ENCODE results near the gene FOXF1.

FOXF1 gene

DNA sequence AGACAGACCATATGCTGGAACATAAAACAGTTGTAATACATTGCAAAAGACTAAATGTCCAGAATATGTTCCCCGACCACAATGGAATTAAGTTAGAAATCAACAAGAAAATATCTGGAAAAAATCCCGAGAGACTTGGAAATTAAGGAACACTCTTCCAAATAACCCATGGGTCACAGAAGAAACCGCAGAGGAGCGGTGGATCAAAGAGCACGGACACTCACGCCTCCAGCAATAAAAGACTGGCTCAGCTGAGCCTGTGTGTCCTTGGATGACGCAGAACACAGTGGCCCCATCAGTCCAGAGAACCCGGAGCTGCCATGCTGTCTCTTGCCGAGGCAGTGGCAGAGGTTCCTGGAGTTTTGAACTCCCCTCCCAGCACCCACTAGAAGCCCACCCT lies 30.9 kb upstream of the FOXF1 start:
- DNase-seq (no peak), ATAC-seq (ENCODE audit: insufficient read depth, low read depth) (no peak)
- H3K27me3 ChIP-seq (ENCODE audit: insufficient read depth, low read length, poor library complexity), result peaks cover 4% of the 10 kb centered on the region
- no peak overlapping the region for H3K4me3 ChIP-seq (ENCODE audit: low read depth in 1 of 2, low read length in 2 of 2)
- peaks cover 5% of the 10 kb centered on the region for H3K9me3 ChIP-seq (ENCODE audit: insufficient read depth, low read length, severe bottlenecking)
- TF ChIP-seq EZH2 (IDR thresholded peaks at IDR 0.05; ENCODE audit: borderline replicate concordance, low read depth, low read length, severe bottlenecking), result no peak
- TF ChIP-seq CTCF (IDR thresholded peaks at IDR 0.05; ENCODE audit: borderline replicate concordance, extremely low read depth, low read length, poor library complexity, severe bottlenecking), result no peak
- no peak overlapping the region for H3K9ac ChIP-seq (ENCODE audit: low read depth, low read length)
- no peaks in the 10 kb centered on the region for H4K20me1 ChIP-seq (ENCODE audit: insufficient read depth, low read length)
- H3K79me2 ChIP-seq (ENCODE audit: insufficient read depth, low read length), result no peaks in the 10 kb centered on the region
- no peaks in the 10 kb centered on the region for H3K4me1 ChIP-seq (ENCODE audit: insufficient read depth, low read length)
- no peak overlapping the region for H3K4me2 ChIP-seq (ENCODE audit: insufficient read depth, low read length)
- no peaks in the 10 kb centered on the region for H3K36me3 ChIP-seq (ENCODE audit: insufficient read depth, low read length)
- H3K27ac ChIP-seq (ENCODE audit: low read length), result no peak overlapping the region
- no peak overlapping the region for H2AFZ ChIP-seq (ENCODE audit: low read depth, low read length)

DNA sequence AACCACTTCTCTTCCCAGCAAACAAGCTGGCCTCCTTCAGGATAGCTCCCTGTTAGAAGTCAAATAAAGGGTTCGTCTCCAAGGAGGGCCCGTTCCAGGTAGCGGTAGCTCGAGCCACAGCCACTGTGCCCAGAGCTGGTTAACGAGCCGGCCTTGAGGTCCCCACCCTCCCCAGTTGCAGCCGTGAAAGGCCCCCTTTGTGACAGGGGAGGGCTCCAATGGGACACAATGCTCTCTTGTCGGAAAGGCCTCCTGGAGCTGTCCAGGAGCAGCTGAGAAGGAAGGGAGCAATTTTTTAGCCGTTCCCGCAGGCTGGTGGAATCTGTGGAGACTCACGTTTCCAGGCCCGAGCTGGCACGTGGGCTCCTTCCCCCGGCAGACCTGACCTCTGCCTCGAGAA lies 29.9 kb upstream of the FOXF1 start:
- no peaks in the 10 kb centered on the region for H4K20me1 ChIP-seq (ENCODE audit: insufficient read depth, low read length)
- H3K4me2 ChIP-seq (ENCODE audit: insufficient read depth, low read length), result no peak overlapping the region
- no peak overlapping the region for H3K27ac ChIP-seq (ENCODE audit: low read length)
- H3K27me3 ChIP-seq (ENCODE audit: insufficient read depth, low read length, poor library complexity), result peaks cover 4% of the 10 kb centered on the region
- no peaks in the 10 kb centered on the region for H3K36me3 ChIP-seq (ENCODE audit: insufficient read depth, low read length)
- TF ChIP-seq EZH2 (IDR thresholded peaks at IDR 0.05; ENCODE audit: borderline replicate concordance, low read depth, low read length, severe bottlenecking) (no peak), CTCF (IDR thresholded peaks at IDR 0.05; ENCODE audit: borderline replicate concordance, extremely low read depth, low read length, poor library complexity, severe bottlenecking) (no peak)
- DNase-seq (no peak), ATAC-seq (ENCODE audit: insufficient read depth, low read depth) (no peak)
- H3K9me3 ChIP-seq (ENCODE audit: insufficient read depth, low read length, severe bottlenecking), result peaks cover 5% of the 10 kb centered on the region
- H3K4me3 ChIP-seq (ENCODE audit: low read depth in 1 of 2, low read length in 2 of 2), result no peak overlapping the region
- H3K79me2 ChIP-seq (ENCODE audit: insufficient read depth, low read length), result no peaks in the 10 kb centered on the region
- H3K4me1 ChIP-seq (ENCODE audit: insufficient read depth, low read length), result no peaks in the 10 kb centered on the region
- H2AFZ ChIP-seq (ENCODE audit: low read depth, low read length), result no peak overlapping the region
- H3K9ac ChIP-seq (ENCODE audit: low read depth, low read length), result no peak overlapping the region

- H3K4me3 ChIP-seq (ENCODE audit: low read depth in 1 of 2, low read length in 2 of 2), result no peak overlapping the region
- no peak overlapping the region for H3K9ac ChIP-seq (ENCODE audit: low read depth, low read length)
- no peaks in the 10 kb centered on the region for H3K79me2 ChIP-seq (ENCODE audit: insufficient read depth, low read length)
- TF ChIP-seq CTCF (IDR thresholded peaks at IDR 0.05; ENCODE audit: borderline replicate concordance, extremely low read depth, low read length, poor library complexity, severe bottlenecking) (no peak), EZH2 (IDR thresholded peaks at IDR 0.05; ENCODE audit: borderline replicate concordance, low read depth, low read length, severe bottlenecking) (no peak)
- no peak overlapping the region for H3K4me2 ChIP-seq (ENCODE audit: insufficient read depth, low read length)
- no peak overlapping the region for H3K27ac ChIP-seq (ENCODE audit: low read length)
- H3K9me3 ChIP-seq (ENCODE audit: insufficient read depth, low read length, severe bottlenecking), result peaks cover 5% of the 10 kb centered on the region
- H3K4me1 ChIP-seq (ENCODE audit: insufficient read depth, low read length), result no peaks in the 10 kb centered on the region
- DNase-seq, result no peak
- no peak overlapping the region for H2AFZ ChIP-seq (ENCODE audit: low read depth, low read length)
- peaks cover 1% of the 10 kb centered on the region; the same call in 1 of the 2 replicates for H4K20me1 ChIP-seq (ENCODE audit: insufficient read depth, low read length)
- peaks cover 4% of the 10 kb centered on the region for H3K27me3 ChIP-seq (ENCODE audit: insufficient read depth, low read length, poor library complexity)
- no peaks in the 10 kb centered on the region for H3K36me3 ChIP-seq (ENCODE audit: insufficient read depth, low read length)
- no peak for ATAC-seq (ENCODE audit: insufficient read depth, low read depth)
These were observed 28.7 kb upstream of the FOXF1 start for GRCh38 chr16:86481607-86482006.

DNA sequence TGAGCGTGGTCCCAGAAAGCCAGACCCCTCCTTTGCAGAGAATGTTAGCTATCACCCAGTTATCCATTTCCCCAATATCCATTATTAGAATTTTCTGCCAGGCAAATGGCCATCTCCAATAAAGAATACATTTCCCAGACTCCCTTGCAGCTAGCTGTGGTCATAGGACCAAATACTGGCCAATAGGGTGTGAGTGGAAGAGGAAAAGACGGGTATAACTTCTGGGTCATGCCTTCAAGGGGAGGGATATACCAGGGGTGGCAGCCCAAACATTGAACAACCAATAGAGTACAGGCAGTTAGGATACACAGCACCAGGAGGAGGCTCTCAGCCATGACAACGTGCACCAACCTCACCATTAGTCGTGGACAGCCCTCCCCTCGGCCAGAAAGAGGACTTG lies 26.1 kb upstream of the FOXF1 start:
- Histone ChIP-seq H4K20me1 (ENCODE audit: insufficient read depth, low read length) (peaks cover 2% of the 10 kb centered on the region; the same call in 1 of the 2 replicates), H3K9ac (ENCODE audit: low read depth, low read length) (no peak overlapping the region), H3K36me3 (ENCODE audit: insufficient read depth, low read length) (no peaks in the 10 kb centered on the region), H3K27me3 (ENCODE audit: insufficient read depth, low read length, poor library complexity) (peaks cover 2% of the 10 kb centered on the region), H3K27ac (ENCODE audit: low read length) (no peak overlapping the region), H3K9me3 (ENCODE audit: insufficient read depth, low read length, severe bottlenecking) (peaks cover 5% of the 10 kb centered on the region), H3K4me3 (ENCODE audit: low read depth in 1 of 2, low read length in 2 of 2) (no peak overlapping the region), H3K4me1 (ENCODE audit: insufficient read depth, low read length) (no peaks in the 10 kb centered on the region), H3K79me2 (ENCODE audit: insufficient read depth, low read length) (no peaks in the 10 kb centered on the region), H3K4me2 (ENCODE audit: insufficient read depth, low read length) (no peak overlapping the region), H2AFZ (ENCODE audit: low read depth, low read length) (no peak overlapping the region)
- ATAC-seq (ENCODE audit: insufficient read depth, low read depth) (no peak), DNase-seq (no peak)
- TF ChIP-seq CTCF (IDR thresholded peaks at IDR 0.05; ENCODE audit: borderline replicate concordance, extremely low read depth, low read length, poor library complexity, severe bottlenecking) (no peak), EZH2 (IDR thresholded peaks at IDR 0.05; ENCODE audit: borderline replicate concordance, low read depth, low read length, severe bottlenecking) (no peak)
